GM12864 (cell line): ENCODE data around the gene ZNF574.

Source experiments
- DNase-seq: peaks from one replicate; pipeline ENCODE4 v3.0.0-alpha.2; 2011; ENCODE audit warnings: low read depth
- H3K4me3 ChIP-seq: 2 replicates; pipeline ENCODE4 v1.5.1; 2011; ENCODE audit warnings: mild to moderate bottlenecking, low read depth, low read length, control low read depth
- TF ChIP-seq, protein P1 (sequence below): IDR thresholded peaks from 2 replicates; pipeline ENCODE4 v1.5.1; 2011; ENCODE audit warnings: low read depth, mild to moderate bottlenecking, moderate library complexity, low read length, control low read depth, inconsistent platforms; ENCODE audit errors: missing control alignments

ZNF574 gene

DNA sequence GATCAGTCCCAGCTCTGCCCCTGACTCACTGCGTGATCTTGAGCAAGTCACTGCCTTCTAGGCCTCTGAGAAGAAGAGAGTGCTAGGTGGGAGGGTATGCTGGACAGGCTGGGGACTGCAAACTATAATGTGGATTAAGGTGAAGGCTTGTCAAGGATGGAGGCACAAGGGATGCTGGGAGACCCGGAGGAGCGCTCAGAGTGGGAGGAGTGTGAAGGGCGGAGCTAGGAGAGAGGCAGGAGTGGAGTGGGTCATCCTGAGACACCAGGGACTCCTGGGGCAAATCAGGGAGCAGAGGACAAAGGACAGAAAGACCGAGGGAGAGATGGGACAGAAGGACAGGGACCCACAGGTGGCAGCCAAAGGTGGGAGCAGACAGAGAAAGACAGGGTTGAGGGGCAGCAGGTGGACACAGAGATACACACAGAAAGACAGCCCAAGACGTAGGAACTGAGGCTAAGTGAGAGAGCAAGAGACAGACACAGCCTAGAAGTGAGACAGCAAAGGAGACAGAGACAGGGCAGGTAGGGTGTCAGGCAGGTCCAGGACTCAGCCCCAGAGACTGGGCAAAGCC lies 8.6 kb upstream of the ZNF574 start:
- no peak for DNase-seq
- no peak overlapping the region for H3K4me3 ChIP-seq
- TF ChIP-seq, protein P1, sequence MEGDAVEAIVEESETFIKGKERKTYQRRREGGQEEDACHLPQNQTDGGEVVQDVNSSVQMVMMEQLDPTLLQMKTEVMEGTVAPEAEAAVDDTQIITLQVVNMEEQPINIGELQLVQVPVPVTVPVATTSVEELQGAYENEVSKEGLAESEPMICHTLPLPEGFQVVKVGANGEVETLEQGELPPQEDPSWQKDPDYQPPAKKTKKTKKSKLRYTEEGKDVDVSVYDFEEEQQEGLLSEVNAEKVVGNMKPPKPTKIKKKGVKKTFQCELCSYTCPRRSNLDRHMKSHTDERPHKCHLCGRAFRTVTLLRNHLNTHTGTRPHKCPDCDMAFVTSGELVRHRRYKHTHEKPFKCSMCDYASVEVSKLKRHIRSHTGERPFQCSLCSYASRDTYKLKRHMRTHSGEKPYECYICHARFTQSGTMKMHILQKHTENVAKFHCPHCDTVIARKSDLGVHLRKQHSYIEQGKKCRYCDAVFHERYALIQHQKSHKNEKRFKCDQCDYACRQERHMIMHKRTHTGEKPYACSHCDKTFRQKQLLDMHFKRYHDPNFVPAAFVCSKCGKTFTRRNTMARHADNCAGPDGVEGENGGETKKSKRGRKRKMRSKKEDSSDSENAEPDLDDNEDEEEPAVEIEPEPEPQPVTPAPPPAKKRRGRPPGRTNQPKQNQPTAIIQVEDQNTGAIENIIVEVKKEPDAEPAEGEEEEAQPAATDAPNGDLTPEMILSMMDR: no peak

DNA sequence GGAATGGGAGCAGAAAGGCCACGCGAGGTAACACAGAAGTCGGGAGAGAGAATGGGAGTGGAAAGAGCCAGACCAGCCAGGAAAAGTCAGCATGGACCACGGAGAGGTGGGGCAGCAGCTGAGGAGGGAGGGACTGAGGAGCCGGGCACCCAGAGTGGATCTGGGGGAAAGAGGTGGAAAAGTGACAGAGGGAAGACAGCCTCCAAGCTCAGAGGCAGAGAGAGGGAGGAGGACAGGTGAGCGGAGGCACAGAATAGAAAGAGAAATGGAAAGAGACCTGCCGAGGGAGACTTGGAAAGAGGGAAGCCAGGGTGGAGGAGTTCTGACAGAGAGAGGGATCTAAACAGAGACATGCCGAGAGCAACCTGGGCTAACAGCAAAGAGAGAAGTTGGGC lies 7.6 kb upstream of the ZNF574 start:
- TF ChIP-seq, protein P1: no peak
- H3K4me3 ChIP-seq: no peak overlapping the region
- no peak for DNase-seq

DNA sequence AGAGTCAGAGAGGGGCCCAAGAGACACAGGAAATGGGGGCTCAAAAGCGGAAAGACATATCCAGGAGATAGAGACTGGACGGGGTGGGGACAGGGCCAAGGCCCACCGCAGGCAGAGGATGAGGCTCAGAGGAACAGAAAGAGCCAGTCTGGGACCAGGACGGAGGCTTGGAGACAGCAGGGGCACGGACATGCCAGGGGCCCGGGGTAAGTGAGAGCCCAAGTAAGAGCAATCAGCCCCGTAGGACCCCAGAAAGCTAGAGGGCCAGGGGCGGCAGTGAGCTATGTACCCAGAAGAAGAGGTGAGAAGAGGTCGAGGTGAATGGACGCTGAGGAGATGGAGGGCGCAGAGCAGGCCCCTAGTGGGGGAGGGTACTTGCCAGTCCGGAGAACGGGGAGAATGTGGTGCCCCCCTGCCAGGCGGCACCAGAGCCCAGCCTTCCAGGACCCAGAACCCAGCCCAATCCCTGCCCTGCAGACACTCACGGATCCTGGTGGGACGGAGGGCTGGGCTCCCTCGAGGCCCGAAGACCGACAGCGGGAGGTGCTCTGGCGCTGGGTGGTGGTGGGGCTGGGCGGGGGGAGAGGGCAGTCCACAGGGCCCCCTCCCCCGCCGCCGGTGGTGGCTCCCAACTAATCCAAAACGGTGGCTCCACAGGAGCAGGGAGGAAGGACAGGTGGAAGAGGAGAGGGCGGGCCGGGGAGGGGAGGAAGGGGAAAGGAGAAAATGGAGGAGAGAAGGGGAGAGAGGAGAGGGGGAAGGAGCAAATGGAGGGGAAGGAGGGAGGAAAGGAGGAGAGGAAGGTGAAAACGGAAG lies 7.0 kb upstream of the ZNF574 start:
- H3K4me3 ChIP-seq: no peak overlapping the region
- no peak for DNase-seq
- TF ChIP-seq, protein P1: no peak

DNA sequence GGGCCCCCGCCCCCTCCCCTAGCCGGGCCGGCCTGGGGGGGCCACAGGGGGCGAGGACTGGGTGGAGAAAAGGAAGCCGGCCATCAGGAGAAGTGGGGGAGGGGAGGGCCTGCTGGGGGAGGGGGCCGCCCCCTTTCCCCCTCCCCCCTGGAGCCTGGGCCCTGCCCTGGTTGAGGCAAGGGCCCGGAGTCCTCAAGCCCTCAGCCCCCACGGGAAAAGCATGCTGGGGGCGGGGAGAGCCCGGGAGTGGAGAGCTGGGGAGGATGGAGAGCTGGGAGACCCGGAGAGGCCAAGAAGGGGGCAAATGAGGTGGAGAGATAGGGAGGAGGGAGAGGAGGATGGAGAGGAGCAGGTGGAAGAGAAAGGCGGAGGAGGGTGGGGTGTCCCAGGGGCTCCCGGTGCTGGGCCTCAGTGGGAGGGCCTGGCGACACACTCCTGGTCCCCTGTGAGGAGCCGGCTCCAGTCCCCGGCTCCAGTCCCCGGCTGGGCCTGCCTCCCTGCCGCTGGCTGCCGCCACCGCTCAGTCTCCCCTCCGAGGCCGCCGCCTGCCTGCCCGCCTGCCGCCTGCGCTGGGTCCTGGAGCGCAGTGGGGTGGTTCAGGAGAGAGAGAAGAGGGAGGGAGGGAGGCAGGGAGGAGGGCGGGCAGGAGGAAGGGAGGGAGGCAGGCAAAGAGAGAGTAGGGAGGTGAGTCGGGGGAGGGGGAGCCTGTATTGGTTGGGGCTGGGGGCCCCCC lies 6.2 kb upstream of the ZNF574 start, which contains the start of gene GRIK5:
Gene GRIK5 (minus strand): TSS at position 588 of the 733 bp plus-strand sequence. CDS start 4,436 bp downstream, outside the sequence.
- H3K4me3 ChIP-seq: no peak within 1 kb of the TSS
- TF ChIP-seq, protein P1: no peak
- DNase-seq: no peak

DNA sequence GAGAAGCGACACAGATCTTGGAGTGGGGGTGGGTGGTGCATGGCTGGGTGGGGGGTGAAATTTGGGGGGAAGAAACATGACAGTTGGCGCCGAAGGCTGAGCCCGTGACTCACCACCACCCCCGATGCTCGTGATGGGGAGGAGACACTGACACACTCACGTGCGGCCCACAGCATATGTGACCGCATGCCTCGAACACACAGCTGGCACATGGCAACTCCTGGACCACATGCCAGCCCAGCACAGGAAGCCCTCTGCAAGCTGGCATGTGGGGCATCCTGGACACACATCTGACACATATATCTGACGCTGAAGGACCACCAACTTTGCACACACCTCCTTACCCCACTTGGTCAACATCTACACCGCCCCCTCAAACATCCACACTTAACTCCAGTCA lies 4.7 kb upstream of the ZNF574 start:
- no peak for DNase-seq
- H3K4me3 ChIP-seq: no peak overlapping the region
- TF ChIP-seq, protein P1: no peak

DNA sequence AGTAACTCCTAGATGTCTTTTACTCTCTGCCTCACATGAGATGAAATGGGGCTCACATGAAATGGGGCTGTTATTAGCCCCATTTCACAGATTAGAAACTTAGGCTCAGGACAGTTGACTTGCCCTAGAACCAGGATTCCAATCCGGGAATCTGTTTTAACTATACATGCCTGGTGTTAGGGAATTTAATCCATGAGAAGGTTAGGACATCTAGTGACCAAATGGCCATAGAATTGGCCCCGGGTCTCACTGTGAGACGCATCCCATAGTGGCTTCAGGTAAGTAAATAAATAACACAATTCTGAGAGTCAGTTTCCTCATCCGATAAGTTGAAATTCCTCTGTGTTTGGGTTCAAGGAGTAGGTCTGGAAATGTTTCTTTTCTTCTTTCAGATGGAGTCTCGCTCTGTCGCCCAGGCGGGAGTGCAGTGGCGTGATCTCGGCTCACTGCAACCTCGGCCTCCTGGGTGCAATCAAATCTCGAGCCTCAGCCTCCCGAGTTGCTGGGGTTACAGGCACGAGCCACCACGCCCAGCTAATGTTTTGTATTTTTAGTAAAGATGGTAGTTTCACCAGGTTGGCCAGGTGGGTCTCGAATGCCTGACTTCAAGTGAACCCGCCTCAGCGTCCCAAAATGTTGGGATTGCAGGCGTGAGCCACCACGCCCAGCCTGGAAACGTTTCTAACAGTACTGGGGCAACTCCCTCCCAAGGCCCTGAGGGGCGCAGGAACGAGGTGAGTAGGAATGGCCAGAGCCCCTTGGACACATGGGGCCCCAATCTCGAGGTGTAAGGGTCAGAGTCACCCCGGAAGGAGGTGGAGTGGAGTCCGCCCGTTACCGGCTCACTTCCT lies 1.2 kb upstream of the ZNF574 start:
- no peak for DNase-seq
- TF ChIP-seq, protein P1: no peak
- H3K4me3 ChIP-seq: peak overlapping the region; percentile 63
